GM23248 (cell line): Measurements from ENCODE around the gene MUC15.

ENCODE experiments used
- EZH2 ChIP-seq: fragments of 200-600 bp; sonication (generic); IDR thresholded peaks from 2 replicates; pipeline ENCODE4 v1.6.1; 2018; ENCODE audit warnings: antibody characterized with exemption, mild to moderate bottlenecking; ENCODE audit not compliant: insufficient read depth, poor library complexity, severe bottlenecking
- EZH2phosphoT487 ChIP-seq: fragments of 200-600 bp; sonication (generic); IDR thresholded peaks from 2 replicates; pipeline ENCODE4 v1.6.1; 2018; ENCODE audit warnings: antibody characterized with exemption, moderate library complexity, mild to moderate bottlenecking, low read depth; ENCODE audit not compliant: insufficient read depth

GRCh38 chr11:26556582-26556981 lies 15.5 kb downstream of the MUC15 start:
- TF ChIP-seq EZH2 (no peak), EZH2phosphoT487 (no peak)
